ENCODE measurements around the gene GPR107. TPM values are rescaled to one million over a fixed set of nuclear protein-coding genes. Genes with fewer than 3 reads are reported as not detected.

Gene GPR107
- total RNA-seq, 1 experiment from 2014 or later: 47.1 TPM

GRCh38 chr9:130182381-130182909 is 128.7 kb downstream of the GPR107 start:
- Histone ChIP-seq H3K9me3 (ENCODE audit: low read depth, low read length, poor library complexity, severe bottlenecking) (no peaks in the 10 kb centered on the region), H3K4me3 (ENCODE audit: low read depth, low read length, poor library complexity, severe bottlenecking) (no peak overlapping the region), H3K36me3 (ENCODE audit: insufficient read depth, low read length, poor library complexity, severe bottlenecking) (no peaks in the 10 kb centered on the region), H3K27me3 (replicated peaks; ENCODE audit: insufficient read depth, low read depth, low read length, poor library complexity) (no peaks in the 10 kb centered on the region), H3K4me1 (ENCODE audit: insufficient read depth, low read length, poor library complexity, severe bottlenecking) (peaks cover 30% of the 10 kb centered on the region), H3K27ac (ENCODE audit: low read depth, low read length, poor library complexity, severe bottlenecking) (peak overlapping the region; percentile 53)
- intact Hi-C loops (cut with micrococcal nuclease; ENCODE audit: unreplicated experiment): no loop called here
- ChIA-PET CTCF (no interaction called here), POLR2A (ENCODE audit: low non-redundant PET) (no interaction called here)
- no TSS peak for BruUV-seq (replicated peaks)
- no peak for TF ChIP-seq EZH2 (IDR thresholded peaks at IDR 0.05; ENCODE audit: borderline replicate concordance, low read depth, low read length, poor library complexity, severe bottlenecking)
- TF ChIP-seq CTCF (conservative IDR thresholded peaks at IDR 0.05; ENCODE audit: low read depth, low read length): no peak
- no peak for DNase-seq (ENCODE audit: low spot score)

- ChIA-PET CTCF (no interaction called here), POLR2A (ENCODE audit: low non-redundant PET) (interaction anchor here (0.6 kb wide), 1 partner anchor 137 kb away, joined by 5 read pairs; no protein-coding TSS in a partner anchor)
- peak overlapping the region; percentile 53 for H3K27ac ChIP-seq (ENCODE audit: low read depth, low read length, poor library complexity, severe bottlenecking)
- H3K36me3 ChIP-seq (ENCODE audit: insufficient read depth, low read length, poor library complexity, severe bottlenecking): no peaks in the 10 kb centered on the region
- no peak overlapping the region for H3K4me3 ChIP-seq (ENCODE audit: low read depth, low read length, poor library complexity, severe bottlenecking)
- H3K9me3 ChIP-seq (ENCODE audit: low read depth, low read length, poor library complexity, severe bottlenecking): no peaks in the 10 kb centered on the region
- no TSS peak for BruUV-seq (replicated peaks)
- peak; percentile 53 for DNase-seq (ENCODE audit: low spot score)
- intact Hi-C loops (cut with micrococcal nuclease; ENCODE audit: unreplicated experiment): no loop called here
- H3K27me3 ChIP-seq (replicated peaks; ENCODE audit: insufficient read depth, low read depth, low read length, poor library complexity): no peaks in the 10 kb centered on the region
- TF ChIP-seq EZH2 (IDR thresholded peaks at IDR 0.05; ENCODE audit: borderline replicate concordance, low read depth, low read length, poor library complexity, severe bottlenecking) (no peak), CTCF (conservative IDR thresholded peaks at IDR 0.05; ENCODE audit: low read depth, low read length) (no peak)
- peaks cover 29% of the 10 kb centered on the region for H3K4me1 ChIP-seq (ENCODE audit: insufficient read depth, low read length, poor library complexity, severe bottlenecking)
Observed at GRCh38 chr9:130183133-130183762, 129.5 kb downstream of the GPR107 start.

GRCh38 chr9:130185017-130185416 is 131.3 kb downstream of the GPR107 start:
- BruUV-seq (replicated peaks): no TSS peak
- no peak overlapping the region for H3K4me3 ChIP-seq (ENCODE audit: low read depth, low read length, poor library complexity, severe bottlenecking)
- DNase-seq (ENCODE audit: low spot score): no peak
- CTCF ChIA-PET: no interaction called here
- POLR2A ChIA-PET (ENCODE audit: low non-redundant PET): no interaction called here
- no peaks in the 10 kb centered on the region for H3K9me3 ChIP-seq (ENCODE audit: low read depth, low read length, poor library complexity, severe bottlenecking)
- peaks cover 26% of the 10 kb centered on the region for H3K4me1 ChIP-seq (ENCODE audit: insufficient read depth, low read length, poor library complexity, severe bottlenecking)
- TF ChIP-seq CTCF (conservative IDR thresholded peaks at IDR 0.05; ENCODE audit: low read depth, low read length) (no peak), EZH2 (IDR thresholded peaks at IDR 0.05; ENCODE audit: borderline replicate concordance, low read depth, low read length, poor library complexity, severe bottlenecking) (no peak)
- no peaks in the 10 kb centered on the region for H3K36me3 ChIP-seq (ENCODE audit: insufficient read depth, low read length, poor library complexity, severe bottlenecking)
- intact Hi-C loops (cut with micrococcal nuclease; ENCODE audit: unreplicated experiment): no loop called here
- peak overlapping the region; percentile 35 for H3K27ac ChIP-seq (ENCODE audit: low read depth, low read length, poor library complexity, severe bottlenecking)
- H3K27me3 ChIP-seq (replicated peaks; ENCODE audit: insufficient read depth, low read depth, low read length, poor library complexity): no peaks in the 10 kb centered on the region
